Karpas-422 (cell line): ENCODE measurements around the gene TRAF3. TPM values are rescaled to one million over a fixed set of nuclear protein-coding genes. Genes with fewer than 3 reads are reported as not detected.

ENCODE experiments used
- DNase-seq: peaks from one replicate; pipeline ENCODE4 v3.0.0-alpha.2; 2015
- H2AFZ ChIP-seq: fragments of 200-600 bp; sonication (generic); 2 replicates; pipeline ENCODE4 v1.6.1; 2014; ENCODE audit warnings: antibody characterized with exemption, low read length, mixed read lengths
- H3K27ac ChIP-seq: fragments of 200-600 bp; sonication (generic); 2 replicates; pipeline ENCODE4 v1.5.1; 2014; ENCODE audit warnings: mild to moderate bottlenecking, low read length, moderate library complexity
- H3K27me3 ChIP-seq: fragments of 200-600 bp; sonication (generic); 2 replicates; pipeline ENCODE4 v1.6.1; 2014; ENCODE audit warnings: low read length, mixed read lengths
- H3K36me3 ChIP-seq: fragments of 200-600 bp; sonication (generic); 2 replicates; pipeline ENCODE4 v1.6.1; 2014; ENCODE audit warnings: low read length, mixed read lengths; ENCODE audit not compliant: insufficient read depth
- H3K4me1 ChIP-seq: fragments of 200-600 bp; sonication (generic); 2 replicates; pipeline ENCODE4 v1.6.1; 2014; ENCODE audit warnings: mild to moderate bottlenecking, low read length, mixed read lengths
- H3K4me2 ChIP-seq: fragments of 200-600 bp; sonication (generic); 2 replicates; pipeline ENCODE4 v1.6.1; 2014; ENCODE audit warnings: low read length, low read depth, mild to moderate bottlenecking; ENCODE audit not compliant: poor library complexity, severe bottlenecking
- H3K4me3 ChIP-seq: fragments of 200-600 bp; sonication (generic); 2 replicates; pipeline ENCODE4 v1.5.1; 2014; ENCODE audit warnings: mild to moderate bottlenecking, antibody characterized with exemption, low read length, mixed read lengths
- H3K79me2 ChIP-seq: fragments of 200-600 bp; sonication (generic); 2 replicates; pipeline ENCODE4 v1.6.1; 2014; ENCODE audit warnings: mild to moderate bottlenecking, low read length, mixed read lengths
- H3K9ac ChIP-seq: fragments of 200-600 bp; sonication (generic); 2 replicates; pipeline ENCODE4 v1.6.0; 2014; ENCODE audit warnings: low read length
- H3K9me2 ChIP-seq: fragments of 200-600 bp; sonication (generic), shearing (Covaris generic); replicated peaks from 2 replicates; pipeline ENCODE4 v1.6.0; 2014; ENCODE audit warnings: mild to moderate bottlenecking, low read length, moderate library complexity; ENCODE audit not compliant: insufficient read depth
- H3K9me3 ChIP-seq: fragments of 300-700, 200-600 bp; sonication (generic); 2 replicates; pipeline ENCODE4 v1.6.1; 2014; ENCODE audit warnings: low read length, mixed read lengths
- H4K20me1 ChIP-seq: fragments of 200-600 bp; sonication (generic); 2 replicates; pipeline ENCODE4 v1.6.1; 2014; ENCODE audit warnings: mild to moderate bottlenecking, antibody characterized with exemption, low read length, low read depth; ENCODE audit not compliant: insufficient read depth
- total RNA-seq: library from RNA; depleted of rRNA; stranded (reverse); fragments of >200 nt; shearing (Covaris generic); gene quantifications from 2 replicates; pipeline ENCODE4 v1.2.3, GENCODE V29; 2014; ENCODE audit warnings: low replicate concordance

The TRAF3 gene
- total RNA-seq, 1 experiment from 2014 or later, result 79.1 TPM

- H3K9me3 ChIP-seq, result no peaks in the 10 kb centered on the region
- no peaks in the 10 kb centered on the region for H4K20me1 ChIP-seq
- no peak overlapping the region for H2AFZ ChIP-seq
- peaks cover 30% of the 10 kb centered on the region for H3K79me2 ChIP-seq
- H3K4me3 ChIP-seq, result no peak overlapping the region
- peak overlapping the region; percentile 73 for H3K4me2 ChIP-seq
- H3K4me1 ChIP-seq, result peaks cover 78% of the 10 kb centered on the region
- peak overlapping the region; percentile 16 for H3K9ac ChIP-seq
- H3K9me2 ChIP-seq, result no peaks in the 10 kb centered on the region
- no peaks in the 10 kb centered on the region for H3K27me3 ChIP-seq
- H3K36me3 ChIP-seq, result peaks cover 45% of the 10 kb centered on the region
- peak overlapping the region; percentile 93 for H3K27ac ChIP-seq
- no peak for DNase-seq
These were observed 120.2 kb downstream of the TRAF3 start for GRCh38 chr14:102897299-102898027.

- H3K27ac ChIP-seq, result peak overlapping the region; percentile 93
- H4K20me1 ChIP-seq, result no peaks in the 10 kb centered on the region
- no peaks in the 10 kb centered on the region for H3K27me3 ChIP-seq
- no peaks in the 10 kb centered on the region for H3K9me2 ChIP-seq
- peaks cover 34% of the 10 kb centered on the region for H3K79me2 ChIP-seq
- H3K9me3 ChIP-seq, result no peaks in the 10 kb centered on the region
- H3K4me2 ChIP-seq, result peak overlapping the region; percentile 73
- DNase-seq, result no peak
- H2AFZ ChIP-seq, result no peak overlapping the region
- peaks cover 87% of the 10 kb centered on the region for H3K4me1 ChIP-seq
- peak overlapping the region; percentile 58 for H3K9ac ChIP-seq
- no peak overlapping the region for H3K4me3 ChIP-seq
- peaks cover 48% of the 10 kb centered on the region for H3K36me3 ChIP-seq
These were observed 121.0 kb downstream of the TRAF3 start for GRCh38 chr14:102898298-102898697.

GRCh38 chr14:102898776-102899515 lies 121.7 kb downstream of the TRAF3 start:
- peaks cover 54% of the 10 kb centered on the region for H3K36me3 ChIP-seq
- H3K9ac ChIP-seq, result peak overlapping the region; percentile 58
- no peaks in the 10 kb centered on the region for H3K9me3 ChIP-seq
- peaks cover 87% of the 10 kb centered on the region for H3K4me1 ChIP-seq
- H4K20me1 ChIP-seq, result no peaks in the 10 kb centered on the region
- peak overlapping the region; percentile 73 for H3K4me2 ChIP-seq
- no peak for DNase-seq
- H3K79me2 ChIP-seq, result peaks cover 38% of the 10 kb centered on the region
- H3K27me3 ChIP-seq, result no peaks in the 10 kb centered on the region
- H2AFZ ChIP-seq, result no peak overlapping the region
- H3K4me3 ChIP-seq, result peak overlapping the region; percentile 4; the same call in 1 of the 2 replicates
- H3K27ac ChIP-seq, result peak overlapping the region; percentile 93
- H3K9me2 ChIP-seq, result no peaks in the 10 kb centered on the region

GRCh38 chr14:102899516-102899900 lies 122.3 kb downstream of the TRAF3 start:
- H3K27me3 ChIP-seq, result no peaks in the 10 kb centered on the region
- no peak overlapping the region for H2AFZ ChIP-seq
- H3K4me2 ChIP-seq, result peak overlapping the region; percentile 73
- DNase-seq, result no peak
- H3K4me1 ChIP-seq, result peaks cover 87% of the 10 kb centered on the region
- H3K4me3 ChIP-seq, result no peak overlapping the region
- H3K9me2 ChIP-seq, result no peaks in the 10 kb centered on the region
- H4K20me1 ChIP-seq, result no peaks in the 10 kb centered on the region
- peak overlapping the region; percentile 58 for H3K9ac ChIP-seq
- H3K27ac ChIP-seq, result peak overlapping the region; percentile 93
- H3K9me3 ChIP-seq, result no peaks in the 10 kb centered on the region
- H3K36me3 ChIP-seq, result peaks cover 53% of the 10 kb centered on the region
- peaks cover 38% of the 10 kb centered on the region for H3K79me2 ChIP-seq

GRCh38 chr14:102900631-102901571 lies 123.7 kb downstream of the TRAF3 start:
- peaks cover 32% of the 10 kb centered on the region for H3K79me2 ChIP-seq
- H3K9me3 ChIP-seq, result no peaks in the 10 kb centered on the region
- H3K4me2 ChIP-seq, result peak overlapping the region; percentile 73
- peak overlapping the region; percentile 72 for H3K9ac ChIP-seq
- no peaks in the 10 kb centered on the region for H4K20me1 ChIP-seq
- H3K27me3 ChIP-seq, result no peaks in the 10 kb centered on the region
- peak overlapping the region; percentile 53 for H3K4me3 ChIP-seq
- peaks cover 48% of the 10 kb centered on the region for H3K36me3 ChIP-seq
- no peaks in the 10 kb centered on the region for H3K9me2 ChIP-seq
- DNase-seq, result peak; percentile 82
- H3K27ac ChIP-seq, result peak overlapping the region; percentile 93
- H3K4me1 ChIP-seq, result peaks cover 74% of the 10 kb centered on the region
- H2AFZ ChIP-seq, result no peak overlapping the region

GRCh38 chr14:102901633-102902032 lies 124.4 kb downstream of the TRAF3 start:
- Histone ChIP-seq H3K36me3 (peaks cover 50% of the 10 kb centered on the region), H4K20me1 (no peaks in the 10 kb centered on the region), H3K4me2 (peak overlapping the region; percentile 73), H3K79me2 (peaks cover 27% of the 10 kb centered on the region), H3K9ac (peak overlapping the region; percentile 74), H3K4me1 (peaks cover 67% of the 10 kb centered on the region), H3K27ac (peak overlapping the region; percentile 93), H3K4me3 (peak overlapping the region; percentile 53), H3K9me3 (no peaks in the 10 kb centered on the region), H3K27me3 (no peaks in the 10 kb centered on the region), H3K9me2 (no peaks in the 10 kb centered on the region), H2AFZ (no peak overlapping the region)
- peak; percentile 97 for DNase-seq

- H3K4me2 ChIP-seq, result peak overlapping the region; percentile 73
- H3K27ac ChIP-seq, result peak overlapping the region; percentile 93
- H4K20me1 ChIP-seq, result no peaks in the 10 kb centered on the region
- H3K79me2 ChIP-seq, result peaks cover 29% of the 10 kb centered on the region
- H3K4me3 ChIP-seq, result peak overlapping the region; percentile 30
- peaks cover 52% of the 10 kb centered on the region for H3K36me3 ChIP-seq
- no peak overlapping the region for H2AFZ ChIP-seq
- no peak for DNase-seq
- H3K9ac ChIP-seq, result peak overlapping the region; percentile 74
- no peaks in the 10 kb centered on the region for H3K9me3 ChIP-seq
- no peaks in the 10 kb centered on the region for H3K27me3 ChIP-seq
- no peaks in the 10 kb centered on the region for H3K9me2 ChIP-seq
- H3K4me1 ChIP-seq, result peaks cover 62% of the 10 kb centered on the region
These were observed 124.8 kb downstream of the TRAF3 start for GRCh38 chr14:102902086-102902485.
